Ishikawa (cell line): Measurements from ENCODE around the gene SPG11.

Experiments
- FOXM1 ChIP-seq: IDR thresholded peaks from 2 replicates; pipeline ENCODE4 v1.6.1; 2012; ENCODE audit warnings: low read depth, borderline replicate concordance
- RAD21 ChIP-seq: IDR thresholded peaks from 2 replicates; pipeline ENCODE4 v1.6.1; 2012; ENCODE audit warnings: low read depth
- REST ChIP-seq: IDR thresholded peaks from 2 replicates; pipeline ENCODE4 v1.6.1; 2012; ENCODE audit warnings: low read depth, mild to moderate bottlenecking

GRCh38 chr15:44532689-44533088, 130.8 kb downstream of the SPG11 start:
- no peak for TF ChIP-seq FOXM1
- TF ChIP-seq RAD21: no peak
- no peak for TF ChIP-seq REST
